PFSK-1 (cell line): Measurements from ENCODE around the gene COL6A3.

Source experiments
- FOXP2 ChIP-seq: optimal IDR thresholded peaks from 2 replicates; pipeline ENCODE3; 2011; ENCODE audit warnings: borderline replicate concordance, control low read depth, inconsistent platforms; ENCODE audit not compliant: insufficient read depth; ENCODE audit errors: extremely low read length, extremely low read depth
- POLR2AphosphoS5 ChIP-seq: IDR thresholded peaks from 2 replicates; pipeline ENCODE4 v1.6.1; 2012; ENCODE audit warnings: low read depth, mild to moderate bottlenecking, control low read depth, low read length, moderate library complexity
- REST ChIP-seq, 2 experiments: IDR thresholded peaks; 2 replicates each; pipeline versions ENCODE4 v1.6.1 to v1.8.0; 2011 to 2012; ENCODE audit warnings: low read depth in 2 of 2, low read length in 2 of 2, control low read depth in 1 of 2, inconsistent platforms in 1 of 2, mild to moderate bottlenecking in 1 of 2, moderate library complexity in 1 of 2; ENCODE audit not compliant: insufficient read depth in 1 of 2
- SIN3A ChIP-seq: IDR thresholded peaks from 2 replicates; pipeline ENCODE4 v1.6.1; 2012; ENCODE audit warnings: mild to moderate bottlenecking, low read length, moderate library complexity, borderline replicate concordance; ENCODE audit not compliant: insufficient read depth
- TAF1 ChIP-seq: IDR thresholded peaks from 2 replicates; pipeline ENCODE4 v1.6.1; 2012; ENCODE audit warnings: low read length, control low read depth, borderline replicate concordance; ENCODE audit not compliant: insufficient read depth

Gene COL6A3

DNA sequence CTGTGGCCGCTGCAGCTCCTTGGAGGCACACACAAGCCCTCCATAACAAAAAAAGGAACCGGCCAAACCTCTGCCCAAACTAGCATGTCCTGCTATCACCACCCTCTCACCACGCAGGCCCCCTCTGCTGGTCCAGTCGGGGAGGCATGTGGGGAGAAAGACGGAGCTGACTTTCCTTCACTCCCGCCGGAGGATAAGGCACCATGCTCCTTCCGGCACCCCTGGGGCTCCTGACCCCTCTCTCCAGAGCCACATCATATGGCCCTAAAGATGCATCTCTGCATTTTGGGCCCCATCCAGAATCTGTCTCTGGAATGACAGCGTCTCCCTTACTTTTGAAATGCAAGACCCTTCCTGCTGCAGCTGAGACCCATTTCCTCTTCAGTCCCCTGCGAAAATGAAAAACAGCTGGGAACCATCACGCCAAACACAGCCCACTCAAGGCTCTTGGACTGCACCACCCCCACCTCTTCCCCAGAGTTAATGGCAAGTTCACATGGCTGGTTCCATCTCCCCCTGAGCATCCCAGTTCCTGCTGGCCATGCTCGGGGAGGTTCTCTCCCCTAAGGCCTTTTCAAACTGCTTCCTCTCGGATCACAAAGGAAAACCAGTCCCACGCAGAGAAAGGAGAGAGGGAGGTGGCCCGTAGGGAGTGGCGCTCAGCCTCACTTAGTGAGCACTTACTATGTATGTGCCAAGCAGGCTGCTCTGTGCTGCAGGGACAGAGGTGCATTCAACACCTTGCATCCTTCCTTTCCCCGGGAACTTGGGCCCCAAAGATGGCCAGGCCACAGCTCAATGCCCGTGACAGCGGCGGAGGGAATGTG is 37.9 kb upstream of the COL6A3 start:
- TF ChIP-seq SIN3A, result no peak
- no peak for TF ChIP-seq POLR2AphosphoS5
- TF ChIP-seq TAF1, result no peak
- TF ChIP-seq FOXP2, result no peak
- TF ChIP-seq REST (IDR thresholded peaks at IDR 0.05; ENCODE audit: insufficient read depth in 1 of 2, low read depth in 2 of 2, low read length in 2 of 2), result no peak

- no peak for TF ChIP-seq FOXP2
- TF ChIP-seq REST (IDR thresholded peaks at IDR 0.05; ENCODE audit: insufficient read depth in 1 of 2, low read depth in 2 of 2, low read length in 2 of 2), result no peak
- no peak for TF ChIP-seq SIN3A
- TF ChIP-seq POLR2AphosphoS5, result no peak
- TF ChIP-seq TAF1, result no peak
These were observed 36.6 kb upstream of the COL6A3 start for GRCh38 chr2:237450583-237450982.

DNA sequence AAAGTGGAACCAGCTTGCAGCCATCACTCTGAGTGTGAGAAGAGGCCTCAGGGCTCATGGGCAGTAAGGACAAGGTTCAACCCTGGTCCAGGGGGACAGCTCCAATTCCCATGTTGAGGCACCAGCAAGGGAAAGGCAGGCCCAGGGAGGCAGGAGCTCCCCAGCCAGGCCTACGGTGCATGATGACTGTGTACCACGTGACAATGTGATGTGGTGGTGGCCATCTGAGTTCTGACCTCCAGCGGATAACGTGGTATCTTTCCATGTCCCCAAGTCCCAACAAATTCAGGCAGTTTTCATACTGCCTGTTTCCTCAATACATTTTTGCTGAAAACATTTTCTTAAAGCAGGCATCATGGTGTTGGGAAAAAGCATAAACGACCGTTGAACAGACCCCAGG is 36.1 kb upstream of the COL6A3 start:
- TF ChIP-seq POLR2AphosphoS5 (no peak), TAF1 (no peak), SIN3A (no peak), REST (IDR thresholded peaks at IDR 0.05; ENCODE audit: insufficient read depth in 1 of 2, low read depth in 2 of 2, low read length in 2 of 2) (no peak), FOXP2 (no peak)

DNA sequence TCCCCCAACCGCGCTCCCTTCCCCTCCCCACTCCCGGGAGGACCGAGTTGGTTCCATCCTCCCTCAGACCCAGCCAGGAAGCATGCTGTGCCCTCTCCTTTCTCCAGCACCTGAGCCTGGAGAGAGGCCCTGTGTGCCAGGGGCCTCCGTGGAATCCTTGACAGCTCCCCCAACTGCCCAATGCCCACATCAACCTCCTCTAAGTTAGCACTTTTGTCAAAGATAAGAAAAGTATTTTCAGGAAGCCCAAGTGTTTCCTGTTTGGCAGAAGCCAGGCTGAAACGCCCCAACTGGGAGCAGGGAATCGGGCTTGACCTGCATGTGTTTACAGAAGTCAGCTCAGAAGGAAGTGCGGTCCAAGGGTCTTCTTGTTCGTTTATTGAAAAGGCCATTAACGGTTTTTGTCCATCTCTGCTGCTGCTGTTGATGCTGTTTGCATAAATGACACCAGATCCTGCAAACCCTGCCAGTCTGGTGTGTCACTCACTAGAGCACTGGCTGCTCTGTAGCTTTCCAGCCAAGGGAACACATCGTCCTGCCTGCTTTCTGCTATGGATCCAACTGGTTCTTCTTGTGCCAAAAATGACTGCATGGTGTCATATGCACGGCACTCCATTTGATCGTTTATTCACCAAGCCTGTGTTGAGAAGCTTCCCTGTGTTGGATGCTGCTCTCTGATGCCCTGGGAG is 35.4 kb upstream of the COL6A3 start:
- TF ChIP-seq REST (IDR thresholded peaks at IDR 0.05; ENCODE audit: insufficient read depth in 1 of 2, low read depth in 2 of 2, low read length in 2 of 2) (no peak), FOXP2 (peak; percentile 18), POLR2AphosphoS5 (no peak), TAF1 (no peak), SIN3A (no peak)
